ENCODE measurements around the gene IL37. TPM values are rescaled to one million over a fixed set of nuclear protein-coding genes. Genes with fewer than 3 reads are reported as not detected.

The IL37 gene
- total RNA-seq, 1 donor from 2014 or later, result not detected

- intact Hi-C loops (cut with DNase I), result loop anchor here (5.0 kb wide), 1 partner anchor 190 kb away; no protein-coding TSS in a partner anchor
- DNase-seq (ENCODE audit: missing footprints), result peak; percentile 75
- no peak for ATAC-seq
Observed at GRCh38 chr2:112941753-112942653, 31.0 kb downstream of the IL37 start.

- ATAC-seq (no peak), DNase-seq (ENCODE audit: missing footprints) (no peak)
- intact Hi-C loops (cut with DNase I), result loop anchor here (5.0 kb wide), 1 partner anchor 190 kb away; no protein-coding TSS in a partner anchor
Observed at GRCh38 chr2:112942654-112943002, 31.7 kb downstream of the IL37 start.

- ATAC-seq, result no peak
- DNase-seq (ENCODE audit: missing footprints), result no peak
- intact Hi-C loops (cut with DNase I), result loop anchor here (5.0 kb wide), 1 partner anchor 193 kb away; no protein-coding TSS in a partner anchor
Observed at GRCh38 chr2:112944971-112945370, 34.0 kb downstream of the IL37 start.

GRCh38 chr2:112946086-112946485 is 35.1 kb downstream of the IL37 start:
- ATAC-seq, result no peak
- intact Hi-C loops (cut with DNase I), result no loop called here
- no peak for DNase-seq (ENCODE audit: missing footprints)

GRCh38 chr2:112947374-112947773 is 36.4 kb downstream of the IL37 start:
- no peak for DNase-seq (ENCODE audit: missing footprints)
- intact Hi-C loops (cut with DNase I), result no loop called here
- no peak for ATAC-seq

GRCh38 chr2:112949456-112949855 is 38.5 kb downstream of the IL37 start:
- DNase-seq (ENCODE audit: missing footprints) (no peak), ATAC-seq (no peak)
- intact Hi-C loops (cut with DNase I), result no loop called here

- intact Hi-C loops (cut with DNase I), result no loop called here
- ATAC-seq (no peak), DNase-seq (ENCODE audit: missing footprints) (no peak)
Observed at GRCh38 chr2:112954364-112954763, 43.4 kb downstream of the IL37 start.

GRCh38 chr2:112957511-112957910 is 46.5 kb downstream of the IL37 start:
- intact Hi-C loops (cut with DNase I), result loop anchor here (5.0 kb wide), 1 partner anchor 205 kb away; no protein-coding TSS in a partner anchor
- DNase-seq (ENCODE audit: missing footprints) (no peak), ATAC-seq (no peak)

- DNase-seq (ENCODE audit: missing footprints), result no peak
- ATAC-seq, result peak; percentile 59
- intact Hi-C loops (cut with DNase I), result loop anchor here (5.0 kb wide), 1 partner anchor 206 kb away; no protein-coding TSS in a partner anchor
Observed at GRCh38 chr2:112958428-112959108, 47.6 kb downstream of the IL37 start.

- ATAC-seq, result no peak
- no peak for DNase-seq (ENCODE audit: missing footprints)
- intact Hi-C loops (cut with DNase I), result loop anchor here (5.0 kb wide), 1 partner anchor 207 kb away; no protein-coding TSS in a partner anchor
Observed at GRCh38 chr2:112959109-112959812, 48.3 kb downstream of the IL37 start.

- intact Hi-C loops (cut with DNase I), result no loop called here
Observed at GRCh38 chr2:112960230-112960825, 49.4 kb downstream of the IL37 start.

GRCh38 chr2:112962308-112963175 is 51.6 kb downstream of the IL37 start:
- DNase-seq (ENCODE audit: missing footprints) (no peak), ATAC-seq (no peak)
- intact Hi-C loops (cut with DNase I), result no loop called here

More at GRCh38 chr2:112960230-112960825, 49.4 kb downstream of the IL37 start:
- DNase-seq (ENCODE audit: missing footprints) (no peak), ATAC-seq (no peak)

GRCh38 chr2:112967023-112967422 is 56.1 kb downstream of the IL37 start:
- intact Hi-C loops (cut with DNase I), result no loop called here
- no peak for DNase-seq (ENCODE audit: missing footprints)
- no peak for ATAC-seq

Other genes with a start within 250 kb of the IL37 start
- not detected for gene NT5DC4, start 190.1 kb upstream of the IL37 start, total RNA-seq
- gene CKAP2L, start 146.6 kb upstream of the IL37 start, total RNA-seq, result 1.3 TPM
- not detected for gene IL1A, start 126.7 kb upstream of the IL37 start, total RNA-seq
- gene IL1B, start 74.4 kb upstream of the IL37 start, total RNA-seq, result not detected
- gene IL36G, start 66.8 kb downstream of the IL37 start, total RNA-seq, result not detected
- gene IL36A, start 94.3 kb downstream of the IL37 start, total RNA-seq, result not detected
- gene IL36B, start 141.7 kb downstream of the IL37 start, total RNA-seq, result not detected
- gene IL36RN, start 148.0 kb downstream of the IL37 start, total RNA-seq, result not detected
- not detected for gene IL1F10, start 156.8 kb downstream of the IL37 start, total RNA-seq
- 0.89 TPM for gene IL1RN, start 216.4 kb downstream of the IL37 start, total RNA-seq

All from Right ventricle myocardium inferior (tissue), 1 donor.